ENCODE data around the gene MRPL37.
"Not testable (repeated sequence)": the region's sequence is repeated elsewhere in the genome, so short reads cannot be mapped to it uniquely, and the experiment has no call there.

MRPL37 gene

GRCh38 chr1:54172614-54173599, 27.1 kb upstream of the MRPL37 start:
- DNase-seq = no peak

- DNase-seq = peak; percentile 3
These were observed 26.3 kb upstream of the MRPL37 start for GRCh38 chr1:54173681-54174080.

- no peak for DNase-seq
These were observed 25.9 kb upstream of the MRPL37 start for GRCh38 chr1:54174106-54174505.

- DNase-seq = no peak
These were observed 23.2 kb upstream of the MRPL37 start for GRCh38 chr1:54176621-54177327.

- no peak for DNase-seq
These were observed 22.2 kb upstream of the MRPL37 start for GRCh38 chr1:54177726-54178125.

GRCh38 chr1:54178296-54179070, 21.5 kb upstream of the MRPL37 start:
- DNase-seq = no peak

- DNase-seq = peak; percentile 50
These were observed 19.1 kb upstream of the MRPL37 start for GRCh38 chr1:54180701-54181360.

GRCh38 chr1:54186056-54186455, 13.9 kb upstream of the MRPL37 start:
- DNase-seq = no peak

- DNase-seq = no peak
These were observed 11.7 kb upstream of the MRPL37 start for GRCh38 chr1:54188291-54188690.

GRCh38 chr1:54190526-54190925, 9.4 kb upstream of the MRPL37 start:
- DNase-seq = no peak

GRCh38 chr1:54191525-54191924, 8.4 kb upstream of the MRPL37 start:
- DNase-seq = no peak

- no peak for DNase-seq
These were observed 6.5 kb upstream of the MRPL37 start for GRCh38 chr1:54193453-54193852.

GRCh38 chr1:54199151-54199764, 709 bp upstream of the MRPL37 start:
- peak; percentile 52 for DNase-seq

- DNase-seq = no peak
These were observed 591 bp downstream of the MRPL37 start for GRCh38 chr1:54200519-54200997.

- DNase-seq = no peak
These were observed 4.2 kb downstream of the MRPL37 start for GRCh38 chr1:54204199-54204598.

GRCh38 chr1:54207287-54207686, 7.3 kb downstream of the MRPL37 start:
- DNase-seq = no peak

GRCh38 chr1:54207896-54208295, 7.9 kb downstream of the MRPL37 start:
- not testable (repeated sequence) for DNase-seq

GRCh38 chr1:54212872-54213271, 12.9 kb downstream of the MRPL37 start:
- DNase-seq = no peak

GRCh38 chr1:54215523-54215922, 15.6 kb downstream of the MRPL37 start:
- no peak for DNase-seq

GRCh38 chr1:54218883-54219687, 19.1 kb downstream of the MRPL37 start:
- DNase-seq = peak; percentile 62

GRCh38 chr1:54219688-54220003, 19.7 kb downstream of the MRPL37 start:
- DNase-seq = no peak

All from NCI-H69 (cell line).